Prostate gland (tissue), 2 donors: ENCODE data around the gene LRRC8E.

ENCODE experiments used
- POLR2AphosphoS5 ChIP-seq: sonication (generic); formaldehyde crosslinking; IDR thresholded peaks from one replicate; pipeline ENCODE4 v1.6.1; 2017; ENCODE audit warnings: antibody characterized with exemption
- TF ChIP-seq, protein P1 (sequence below), 4 experiments: fragments of 200-600 bp in 2 of 4; fragments of 450-650 bp in 2 of 4; sonication (generic) in 2 of 4; IDR thresholded peaks; 1 replicate in 3 of 4; 2 replicates in 1 of 4; pipeline ENCODE4 v1.5.1; 2016 to 2019; ENCODE audit warnings: antibody characterized with exemption in 4 of 4, mild to moderate bottlenecking in 2 of 4, moderate library complexity in 2 of 4

DNA sequence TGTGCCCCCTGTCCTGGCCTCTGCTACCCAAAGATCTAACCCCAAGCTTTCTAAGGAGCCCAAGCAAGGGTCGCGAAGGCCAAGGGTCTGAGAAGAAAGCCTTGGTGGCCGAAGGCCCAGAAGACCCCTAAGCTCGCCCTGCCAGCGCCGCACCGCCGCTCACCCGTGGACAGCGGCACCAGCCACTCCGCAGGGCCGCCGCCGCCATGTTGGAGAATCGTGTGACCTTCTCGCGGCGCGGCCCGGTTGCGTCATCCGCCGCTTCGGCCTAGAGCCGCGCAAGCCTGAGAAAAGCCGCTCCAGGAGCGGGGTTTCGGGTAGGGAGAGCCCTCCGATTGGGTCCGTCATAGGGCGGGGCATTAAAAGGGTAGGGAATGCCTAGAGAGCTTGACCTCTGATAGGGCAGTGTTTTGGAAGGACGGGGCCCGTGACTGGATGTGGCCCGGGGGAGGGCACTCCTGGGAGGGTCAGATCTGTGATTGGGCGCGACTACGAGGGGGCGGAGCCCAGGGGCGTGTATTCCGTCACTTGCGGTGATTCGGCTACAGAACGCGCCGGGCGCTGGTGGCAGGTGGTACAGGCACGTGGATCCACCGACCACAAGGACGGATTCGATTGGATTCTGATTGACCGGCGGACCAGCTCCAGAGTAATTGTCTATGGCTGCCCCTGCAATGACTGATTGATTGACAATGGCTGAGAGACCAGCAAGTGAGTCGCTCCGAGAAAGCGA lies 55.3 kb downstream of the LRRC8E start, which contains the start of gene TIMM44:
- TF ChIP-seq, protein P1, sequence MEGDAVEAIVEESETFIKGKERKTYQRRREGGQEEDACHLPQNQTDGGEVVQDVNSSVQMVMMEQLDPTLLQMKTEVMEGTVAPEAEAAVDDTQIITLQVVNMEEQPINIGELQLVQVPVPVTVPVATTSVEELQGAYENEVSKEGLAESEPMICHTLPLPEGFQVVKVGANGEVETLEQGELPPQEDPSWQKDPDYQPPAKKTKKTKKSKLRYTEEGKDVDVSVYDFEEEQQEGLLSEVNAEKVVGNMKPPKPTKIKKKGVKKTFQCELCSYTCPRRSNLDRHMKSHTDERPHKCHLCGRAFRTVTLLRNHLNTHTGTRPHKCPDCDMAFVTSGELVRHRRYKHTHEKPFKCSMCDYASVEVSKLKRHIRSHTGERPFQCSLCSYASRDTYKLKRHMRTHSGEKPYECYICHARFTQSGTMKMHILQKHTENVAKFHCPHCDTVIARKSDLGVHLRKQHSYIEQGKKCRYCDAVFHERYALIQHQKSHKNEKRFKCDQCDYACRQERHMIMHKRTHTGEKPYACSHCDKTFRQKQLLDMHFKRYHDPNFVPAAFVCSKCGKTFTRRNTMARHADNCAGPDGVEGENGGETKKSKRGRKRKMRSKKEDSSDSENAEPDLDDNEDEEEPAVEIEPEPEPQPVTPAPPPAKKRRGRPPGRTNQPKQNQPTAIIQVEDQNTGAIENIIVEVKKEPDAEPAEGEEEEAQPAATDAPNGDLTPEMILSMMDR (IDR thresholded peaks at IDR 0.05), result no peak
- TF ChIP-seq POLR2AphosphoS5, result peak; percentile 99
